HTR-8/SVneo (cell line): ENCODE results near the gene ZNF362.
A peak's percentile ranks its signal among the peaks of the same experiment; 100 is the strongest.
"Not testable (repeated sequence)": the region's sequence is repeated elsewhere in the genome, so short reads cannot be mapped to it uniquely, and the experiment has no call there.

Experiments used
- DNase-seq: peaks from one replicate; pipeline ENCODE4 v3.0.0; 2011; ENCODE audit warnings: low spot score, mixed read lengths; ENCODE audit not compliant: insufficient read length
- FAIRE-seq: peaks from 2 replicates; lab custom pipeline; 2011; peaks lifted over from hg19 to GRCh38; lab: Jason Lieb, UNC

Gene ZNF362, protein sequence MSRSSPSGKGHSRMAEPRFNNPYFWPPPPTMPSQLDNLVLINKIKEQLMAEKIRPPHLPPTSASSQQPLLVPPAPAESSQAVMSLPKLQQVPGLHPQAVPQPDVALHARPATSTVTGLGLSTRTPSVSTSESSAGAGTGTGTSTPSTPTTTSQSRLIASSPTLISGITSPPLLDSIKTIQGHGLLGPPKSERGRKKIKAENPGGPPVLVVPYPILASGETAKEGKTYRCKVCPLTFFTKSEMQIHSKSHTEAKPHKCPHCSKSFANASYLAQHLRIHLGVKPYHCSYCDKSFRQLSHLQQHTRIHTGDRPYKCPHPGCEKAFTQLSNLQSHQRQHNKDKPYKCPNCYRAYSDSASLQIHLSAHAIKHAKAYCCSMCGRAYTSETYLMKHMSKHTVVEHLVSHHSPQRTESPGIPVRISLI

DNA sequence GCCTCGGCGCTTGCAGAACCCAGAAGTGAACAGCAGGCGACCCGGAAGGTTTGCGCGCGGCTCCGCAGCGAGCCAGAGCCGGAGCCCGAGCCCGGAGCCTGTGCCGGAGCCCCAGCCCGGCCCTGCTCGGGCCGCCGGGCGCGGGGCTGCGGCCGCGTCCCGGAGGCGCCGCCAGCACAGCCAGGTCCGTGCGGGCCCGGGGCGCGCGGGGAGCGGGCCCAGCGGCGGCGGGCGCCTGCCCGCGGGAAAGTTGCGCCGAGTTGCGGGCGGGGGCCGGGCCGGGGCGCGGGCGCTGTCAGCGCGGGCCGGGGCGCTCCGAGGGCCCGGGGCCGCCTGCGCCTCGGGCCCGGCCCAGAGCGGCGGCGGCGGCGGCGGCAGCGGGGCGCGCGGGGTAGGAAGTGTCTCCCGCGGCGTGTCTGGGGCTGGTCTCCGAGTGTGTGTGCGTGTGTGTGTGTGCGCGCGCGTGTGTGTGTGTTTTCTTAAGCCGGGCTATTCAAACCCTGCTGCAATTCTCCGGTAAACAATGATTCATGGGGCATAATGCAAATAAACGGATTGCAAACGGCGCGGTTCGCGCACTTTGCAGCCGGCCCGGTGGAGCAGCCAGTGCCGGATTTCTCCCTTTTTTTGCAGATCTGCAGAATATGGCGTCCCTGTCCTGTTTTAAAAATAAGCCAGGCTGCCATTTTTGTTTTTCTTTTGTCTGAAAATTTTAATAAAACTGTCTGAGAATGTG lies at the start of gene ZNF362:
ZNF362 (plus strand) TSS at position 22 of the 736 bp plus-strand sequence. CDS start 14,083 bp downstream, outside the sequence.
- no peak for FAIRE-seq
- peak; percentile 48 for DNase-seq

DNA sequence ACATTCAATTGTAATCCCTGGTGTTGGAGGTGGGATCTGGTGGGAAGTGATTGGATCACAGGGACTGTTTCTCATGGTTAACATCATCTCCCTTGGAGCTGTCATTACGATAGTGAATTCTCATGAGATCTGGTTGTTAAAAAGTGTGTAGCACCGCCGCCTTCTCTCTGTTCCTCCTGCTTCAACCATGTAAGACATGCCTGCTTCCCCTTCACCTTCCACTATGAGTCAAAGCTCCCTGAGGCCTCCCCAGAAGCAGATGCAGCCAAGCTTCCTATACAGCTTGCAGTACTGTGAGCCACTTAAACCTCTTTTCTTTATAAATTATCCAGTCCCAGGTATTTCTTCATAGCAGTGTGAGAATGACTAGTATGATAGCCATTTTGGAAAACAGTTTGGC lies 44.3 kb upstream of the ZNF362 start:
- FAIRE-seq (no peak), DNase-seq (no peak)

GRCh38 chr1:33219886-33220661 lies 36.2 kb upstream of the ZNF362 start:
- peak; percentile 60 for DNase-seq
- FAIRE-seq = no peak

DNA sequence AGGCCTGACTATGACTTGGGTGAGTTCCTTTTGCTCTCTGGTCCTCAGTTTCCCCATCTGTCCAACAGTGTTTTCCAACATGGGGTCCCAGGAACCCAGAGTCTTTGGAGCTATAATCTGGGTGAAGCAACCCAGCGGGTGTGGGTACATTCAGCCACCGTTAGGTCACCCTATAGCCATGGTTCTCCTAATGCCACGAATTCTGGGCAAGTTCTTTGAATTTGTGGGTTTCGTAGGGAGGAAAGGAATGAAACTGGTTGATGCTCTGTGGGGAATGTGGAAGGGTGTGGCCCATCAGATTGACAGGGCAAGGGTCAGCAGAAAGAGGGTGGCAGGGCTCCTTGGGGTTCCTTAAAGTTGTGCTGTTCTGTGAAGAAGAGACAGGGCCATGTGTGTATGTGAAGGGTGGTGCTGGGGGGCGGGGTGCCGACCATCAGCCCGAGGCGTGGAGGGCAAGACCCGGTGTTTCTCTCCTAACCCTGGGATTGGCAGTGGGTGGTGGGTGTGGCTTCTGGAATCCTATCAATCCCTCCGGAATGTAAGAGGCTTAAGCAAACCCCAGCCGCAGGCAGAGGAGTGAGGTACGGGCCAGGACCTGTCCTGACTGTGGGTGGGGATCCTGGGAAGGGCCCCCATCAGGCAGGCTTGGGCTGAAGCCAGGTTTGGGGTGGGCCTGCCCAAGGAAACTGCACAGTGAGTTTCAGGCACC lies 35.5 kb upstream of the ZNF362 start:
- peak; percentile 79 for DNase-seq
- peak; percentile 26 for FAIRE-seq

DNA sequence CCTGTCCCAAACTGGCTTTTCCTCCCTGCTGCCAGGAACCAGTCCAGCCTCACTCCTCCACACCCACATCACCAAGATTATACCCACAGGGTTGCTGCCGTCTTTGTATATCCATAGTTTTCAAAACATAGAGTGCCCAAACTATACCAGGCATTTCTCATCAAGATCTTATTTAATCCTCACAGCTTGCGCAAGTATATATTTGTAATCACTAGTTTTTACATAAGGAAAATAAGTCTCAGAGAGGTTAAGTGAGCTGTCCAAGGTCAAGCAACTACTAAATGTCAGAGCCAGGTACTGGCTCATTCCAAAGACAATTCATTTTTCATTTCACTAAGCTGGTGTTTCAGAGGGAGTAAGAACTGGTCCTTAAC lies 34.9 kb upstream of the ZNF362 start:
- no peak for FAIRE-seq

DNA sequence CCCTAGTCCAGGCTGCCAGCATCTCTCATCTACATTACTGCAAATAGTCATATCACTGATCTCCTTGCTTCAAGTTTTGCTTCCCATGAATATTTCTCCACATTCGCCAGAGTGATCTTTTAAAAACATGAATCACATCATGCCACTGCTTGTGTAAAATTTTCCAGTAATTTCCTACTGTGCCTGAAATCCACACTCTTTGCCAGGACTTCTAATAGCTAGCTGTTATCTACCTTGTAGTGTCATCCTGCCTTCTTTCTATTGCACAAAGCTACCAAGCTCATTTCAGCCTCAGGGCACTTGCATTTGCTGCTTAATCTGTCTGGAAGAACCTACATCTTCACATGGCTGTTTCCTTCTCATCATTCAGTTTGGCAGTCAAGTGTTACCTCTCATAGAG lies 33.9 kb upstream of the ZNF362 start:
- no peak for DNase-seq

More for the DNA sequence above, 34.9 kb upstream of the ZNF362 start:
- no peak for DNase-seq

GRCh38 chr1:33224166-33224707 lies 32.1 kb upstream of the ZNF362 start:
- FAIRE-seq = no peak
- no peak for DNase-seq

More for the DNA sequence above, 33.9 kb upstream of the ZNF362 start:
- no peak for FAIRE-seq

DNA sequence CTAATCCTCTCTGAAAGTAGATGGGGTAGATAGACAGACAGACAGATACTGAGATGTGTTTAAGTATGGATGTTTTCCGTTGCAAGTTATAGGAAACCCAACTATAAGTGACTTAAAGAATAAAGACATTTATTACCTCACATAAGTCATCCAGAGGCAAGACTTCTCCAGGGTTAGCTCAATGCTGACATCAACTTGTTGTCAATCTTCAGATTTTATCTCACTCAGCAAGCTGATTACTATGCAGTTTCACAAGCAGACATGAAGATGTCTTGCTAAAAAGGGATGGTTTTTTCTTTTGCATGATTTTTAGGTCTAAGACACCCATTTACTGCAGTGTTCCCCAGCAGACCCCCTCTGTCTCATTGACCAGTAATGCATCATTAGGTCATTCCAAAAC lies 30.7 kb upstream of the ZNF362 start:
- no peak for FAIRE-seq
- DNase-seq = no peak

DNA sequence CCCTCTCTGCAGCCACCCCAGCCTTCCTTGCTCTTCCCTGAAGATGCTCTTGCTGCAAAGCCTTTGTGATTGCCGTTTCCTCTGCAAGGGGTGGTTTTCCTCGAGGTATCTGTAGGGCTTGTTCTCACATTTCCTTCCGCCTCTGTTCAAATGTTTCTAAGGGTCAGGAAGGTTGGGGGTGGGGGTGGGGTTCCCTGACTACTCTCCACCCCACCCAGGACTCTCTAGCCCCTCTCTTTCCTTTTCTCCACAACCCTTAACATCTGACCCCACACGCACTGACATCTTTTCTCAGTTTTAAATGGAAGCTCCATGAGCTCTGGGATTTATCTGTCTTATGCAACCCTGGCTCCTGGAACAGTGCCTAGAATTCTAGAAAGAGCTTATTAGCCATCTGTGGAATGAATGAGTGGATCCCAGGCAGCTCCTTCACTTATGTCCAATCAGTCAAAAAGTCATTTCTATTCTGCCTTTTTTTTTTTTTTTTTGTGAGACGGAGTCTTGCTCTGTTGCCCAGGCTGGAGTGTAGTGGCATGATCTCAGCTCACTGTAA lies 27.3 kb upstream of the ZNF362 start:
- no peak for FAIRE-seq

DNA sequence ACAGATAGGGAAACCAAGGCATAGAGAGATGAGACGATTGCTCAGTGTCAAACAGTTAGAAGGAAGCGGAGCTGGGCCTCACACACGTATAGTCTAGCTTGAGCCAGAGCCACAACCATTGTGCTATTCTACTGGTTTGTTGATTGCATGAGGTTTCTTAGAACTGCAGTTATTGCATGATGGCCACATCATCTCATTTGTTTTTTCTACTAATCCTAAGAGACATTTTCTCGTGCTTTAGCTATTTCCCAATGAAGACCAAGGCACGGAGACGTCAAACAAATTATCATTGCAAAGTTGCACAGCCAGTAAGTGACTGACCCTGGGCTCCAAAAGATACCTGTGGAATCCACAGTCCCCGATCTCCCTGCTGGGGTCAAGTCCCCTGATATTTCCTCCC lies 25.1 kb upstream of the ZNF362 start:
- no peak for DNase-seq
- FAIRE-seq = no peak

More for the DNA sequence above, 27.3 kb upstream of the ZNF362 start:
- DNase-seq = peak; percentile 49

- no peak for FAIRE-seq
- DNase-seq = no peak
These were observed 23.6 kb upstream of the ZNF362 start for GRCh38 chr1:33232716-33233115.

DNA sequence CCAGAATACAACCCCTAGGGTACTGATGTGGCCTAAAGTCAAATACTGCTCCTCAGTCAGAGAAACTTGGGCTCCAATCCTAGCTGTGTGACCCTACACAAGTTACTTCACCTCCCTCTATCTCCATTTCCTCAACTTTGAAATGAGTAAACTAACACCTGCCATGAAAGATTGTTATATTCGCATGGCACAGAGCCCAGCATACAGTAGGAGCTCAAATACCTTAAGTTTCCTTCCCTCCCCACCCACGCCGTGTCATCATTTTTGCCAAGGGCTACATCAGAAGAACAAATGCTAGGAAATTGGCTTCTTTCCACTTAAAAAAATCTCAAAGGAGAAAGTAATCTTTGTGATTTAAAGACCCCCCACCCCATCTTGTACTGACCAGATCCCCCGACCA lies 22.2 kb upstream of the ZNF362 start:
- no peak for DNase-seq
- FAIRE-seq = no peak

GRCh38 chr1:33234588-33234990 lies 21.7 kb upstream of the ZNF362 start:
- FAIRE-seq = no peak
- no peak for DNase-seq

GRCh38 chr1:33235521-33235920 lies 20.8 kb upstream of the ZNF362 start:
- FAIRE-seq (no peak), DNase-seq (no peak)

DNA sequence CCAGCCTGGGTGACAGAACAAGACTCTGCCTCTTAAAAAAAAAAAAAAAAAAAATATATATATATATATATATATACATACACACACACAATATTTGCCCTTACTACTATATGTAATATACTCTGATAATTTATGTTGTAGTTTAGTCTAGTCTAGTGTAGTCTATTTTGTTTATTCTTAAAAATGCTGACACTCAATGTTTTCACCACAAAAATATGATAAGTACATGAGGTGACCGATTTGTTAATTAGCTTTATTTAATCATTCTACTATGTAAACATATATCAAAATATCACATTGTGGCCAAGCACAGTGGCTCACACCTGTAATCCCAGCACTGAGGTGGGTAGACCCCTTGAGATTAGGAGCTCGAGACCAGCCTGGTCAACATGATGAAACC lies 19.8 kb upstream of the ZNF362 start:
- no peak for FAIRE-seq
- DNase-seq = no peak

- FAIRE-seq (no peak), DNase-seq (no peak)
These were observed 18.7 kb upstream of the ZNF362 start for GRCh38 chr1:33237579-33237978.

DNA sequence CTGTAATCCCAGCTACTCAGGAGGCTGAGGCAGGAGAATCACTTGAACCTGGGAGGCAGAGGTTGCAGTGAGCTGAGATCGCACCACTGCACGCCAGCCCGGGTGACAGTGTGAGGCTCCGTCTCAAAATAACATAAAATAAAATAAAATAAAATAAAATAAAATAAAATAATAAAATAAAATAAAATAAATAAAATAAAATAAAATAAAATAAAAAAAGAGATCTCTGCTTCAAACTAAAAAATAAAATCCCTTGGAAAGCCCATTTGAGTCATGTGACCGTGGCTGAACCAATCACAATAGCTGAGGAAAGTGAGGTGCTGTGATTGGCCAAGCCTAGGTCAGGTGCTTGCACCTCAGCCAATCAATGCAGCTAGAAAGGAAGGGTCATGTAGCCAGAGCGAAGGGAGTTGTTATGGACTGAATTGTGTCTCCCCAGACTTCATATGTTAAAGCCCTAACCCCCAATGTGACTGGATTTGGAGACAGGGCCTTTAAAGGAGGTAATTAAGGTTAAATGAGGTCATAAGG lies 18.0 kb upstream of the ZNF362 start:
- not testable (repeated sequence) for DNase-seq, FAIRE-seq

GRCh38 chr1:33239410-33239809 lies 16.9 kb upstream of the ZNF362 start:
- not testable (repeated sequence) for DNase-seq, FAIRE-seq

- FAIRE-seq (no peak), DNase-seq (no peak)
These were observed 14.4 kb upstream of the ZNF362 start for GRCh38 chr1:33241866-33242265.
